Activated naive CD4-positive, alpha-beta T cell (primary cell): Measurements from ENCODE around the gene MED25.
A peak's percentile ranks its signal among the peaks of the same experiment; 100 is the strongest.

Source experiments
- DNase-seq, 4 experiments: peaks; one replicate each; lab custom pipeline; 2025; lab: John Stamatoyannopoulos, UW

The MED25 gene

DNA sequence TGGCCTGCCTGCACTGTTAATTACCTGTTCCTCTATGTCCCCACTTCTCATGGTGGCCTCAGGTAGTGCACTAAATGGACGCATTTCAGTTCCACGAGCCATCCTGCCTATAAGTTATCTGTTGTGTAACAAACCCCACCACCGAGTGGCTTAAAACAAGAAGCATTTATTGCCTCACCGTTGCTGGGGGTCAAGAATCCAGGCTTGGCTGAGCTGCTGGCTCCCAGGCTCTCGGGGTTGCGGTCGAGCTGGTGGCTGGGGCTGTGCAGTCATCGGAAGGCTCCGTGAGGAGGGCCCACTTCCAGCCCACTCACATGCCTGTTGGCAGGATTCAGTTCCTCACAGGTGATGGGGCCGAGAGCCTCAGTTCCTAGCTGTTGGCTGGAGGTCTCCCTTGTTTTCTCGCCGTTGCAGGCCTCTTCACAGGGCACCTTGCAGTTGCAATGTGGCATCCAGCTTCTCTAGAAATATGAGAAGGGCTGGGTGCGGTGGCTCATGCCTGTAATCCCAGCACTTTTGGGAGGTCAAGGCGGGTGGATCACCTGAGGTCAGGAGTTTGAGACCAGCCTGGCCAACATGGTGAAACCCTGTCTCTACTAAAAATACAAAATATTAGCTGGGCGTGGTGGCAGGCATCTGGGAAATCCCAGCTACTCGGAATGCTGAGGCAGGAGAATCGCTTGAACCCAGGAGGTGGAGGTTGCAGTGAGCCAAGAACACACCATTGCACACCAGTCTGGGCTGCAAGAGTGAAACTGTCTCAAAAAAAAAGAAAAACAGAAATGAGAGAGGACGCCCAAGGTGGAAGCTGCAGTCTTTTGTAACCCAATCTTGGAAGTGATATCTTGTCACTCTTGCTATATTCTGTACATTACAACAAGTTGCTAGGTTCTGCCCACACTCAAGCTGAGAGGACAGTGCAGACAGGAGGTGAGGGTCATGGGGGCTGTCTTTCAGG lies 26.3 kb downstream of the MED25 start:
- DNase-seq: no peak

GRCh38 chr19:49845414-49845813 lies 27.3 kb downstream of the MED25 start:
- DNase-seq: no peak

- no peak for DNase-seq
Measured at GRCh38 chr19:49846408-49846807, 28.3 kb downstream of the MED25 start.

DNA sequence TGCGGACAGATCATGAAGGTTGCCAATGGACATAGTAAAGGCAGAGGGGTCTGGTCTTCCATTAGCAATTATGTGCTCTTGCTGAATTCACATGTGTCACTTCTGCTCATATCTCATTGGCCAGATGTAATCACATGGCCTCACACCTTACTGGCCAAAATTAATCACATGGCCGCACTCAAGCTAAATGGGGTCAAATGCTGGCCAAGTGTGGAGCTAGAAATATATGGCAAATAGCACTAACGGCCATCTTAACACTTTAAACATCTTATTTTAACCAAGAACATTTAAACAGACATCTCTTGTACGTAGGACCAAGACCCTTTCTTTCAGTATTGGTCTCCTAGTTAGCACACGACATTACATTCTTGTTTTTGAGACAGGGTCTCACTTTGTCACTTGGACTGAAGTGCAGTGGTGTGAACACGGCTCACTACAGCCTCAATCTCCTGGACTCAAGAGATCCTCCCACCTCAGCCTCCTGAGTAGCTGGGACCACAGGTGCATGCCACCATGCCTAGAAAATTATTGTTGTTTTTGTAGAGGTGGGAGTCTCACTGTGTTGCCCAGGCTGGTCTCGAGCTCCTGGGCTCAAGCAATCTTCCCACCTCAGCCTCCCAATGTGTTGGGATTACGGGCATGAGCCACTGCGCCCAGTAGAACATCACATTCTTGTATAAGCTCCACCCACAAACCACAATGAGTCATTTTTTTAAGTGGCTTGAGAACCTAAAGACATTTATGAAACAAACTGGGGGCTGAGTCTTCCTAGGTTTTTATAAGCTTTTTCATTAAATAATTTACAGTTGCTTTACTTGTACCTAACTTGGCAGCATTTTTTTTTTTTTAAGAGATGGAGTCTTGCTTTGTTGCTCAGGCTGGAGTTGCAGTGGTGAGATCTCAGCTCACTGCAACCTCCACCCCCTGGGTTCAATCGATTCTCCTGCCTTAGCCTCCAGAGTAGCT lies 29.9 kb downstream of the MED25 start:
- DNase-seq: no peak

- no peak for DNase-seq
Measured at GRCh38 chr19:49848938-49849337, 30.8 kb downstream of the MED25 start.

- no peak for DNase-seq
Measured at GRCh38 chr19:49849433-49850220, 31.5 kb downstream of the MED25 start.

DNA sequence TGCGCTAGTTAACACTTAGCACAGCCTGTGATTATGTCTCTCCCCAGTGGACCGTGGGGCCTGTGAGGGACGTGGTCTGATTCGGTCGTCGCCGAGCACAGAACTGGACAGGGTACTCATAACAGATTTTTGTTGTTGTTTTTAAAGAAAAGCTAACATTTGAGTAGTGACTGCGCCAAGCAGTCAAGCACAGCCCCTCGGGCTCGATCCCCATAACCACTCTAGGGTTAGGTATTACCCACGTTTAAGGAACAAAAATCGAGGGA lies 32.1 kb downstream of the MED25 start:
- no peak for DNase-seq

DNA sequence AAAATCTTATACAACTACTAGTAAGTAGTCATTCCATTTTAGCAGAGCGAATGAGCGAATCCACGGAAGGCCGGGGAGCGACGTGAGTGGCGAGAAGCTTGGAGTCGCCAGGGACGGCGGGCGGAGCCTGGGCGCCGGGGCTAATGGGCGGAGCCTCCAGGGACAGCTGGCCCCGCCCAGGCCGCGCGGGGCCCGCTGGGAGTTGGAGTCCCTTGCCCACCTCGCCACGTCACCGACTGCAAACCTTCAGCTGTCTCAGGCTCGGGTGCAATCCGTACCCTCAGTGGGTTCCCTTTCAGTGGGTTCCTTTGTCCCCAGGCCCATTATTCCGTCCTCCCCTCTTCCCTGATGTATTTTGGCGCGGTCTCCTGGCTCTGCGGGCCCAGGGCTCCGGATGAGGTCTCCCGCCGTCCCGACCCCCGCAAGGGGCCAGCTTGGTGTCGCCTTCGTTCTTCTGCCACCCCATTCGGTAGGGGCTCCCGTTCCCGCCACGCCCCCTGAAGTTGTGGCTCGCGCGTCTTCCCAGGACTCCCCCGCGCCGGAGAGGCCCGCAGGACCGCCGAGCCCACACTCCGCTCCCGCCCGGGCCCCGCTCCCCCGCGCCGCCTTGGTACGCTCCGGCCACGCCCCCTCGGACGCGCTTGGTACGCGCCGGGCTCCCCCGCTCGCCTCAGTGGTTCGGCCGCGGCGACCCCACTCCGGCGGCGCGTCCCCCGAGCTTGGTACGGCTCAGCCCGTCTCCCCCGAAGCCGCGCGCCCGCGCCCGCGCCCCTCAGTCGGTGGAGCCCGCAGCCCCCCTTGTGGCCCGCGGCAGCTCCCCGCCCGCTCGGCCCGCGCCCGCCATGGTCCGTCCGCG lies 32.6 kb downstream of the MED25 start, which contains the start of gene PTOV1:
Gene PTOV1, plus strand, starts transcription at position 673 of the 856 bp plus-strand sequence.
- DNase-seq: peak; percentile 67 to 84 (median 72)

- DNase-seq: peak in 1 of 4 experiments; percentile 47
Measured at GRCh38 chr19:49851456-49852259, 33.6 kb downstream of the MED25 start.

GRCh38 chr19:49852631-49853126 lies 34.6 kb downstream of the MED25 start:
- DNase-seq: no peak

GRCh38 chr19:49853852-49854377 lies 35.8 kb downstream of the MED25 start:
- no peak for DNase-seq

GRCh38 chr19:49854378-49855263 lies 36.5 kb downstream of the MED25 start:
- DNase-seq: no peak

GRCh38 chr19:49855277-49855675 lies 37.2 kb downstream of the MED25 start:
- DNase-seq: no peak

DNA sequence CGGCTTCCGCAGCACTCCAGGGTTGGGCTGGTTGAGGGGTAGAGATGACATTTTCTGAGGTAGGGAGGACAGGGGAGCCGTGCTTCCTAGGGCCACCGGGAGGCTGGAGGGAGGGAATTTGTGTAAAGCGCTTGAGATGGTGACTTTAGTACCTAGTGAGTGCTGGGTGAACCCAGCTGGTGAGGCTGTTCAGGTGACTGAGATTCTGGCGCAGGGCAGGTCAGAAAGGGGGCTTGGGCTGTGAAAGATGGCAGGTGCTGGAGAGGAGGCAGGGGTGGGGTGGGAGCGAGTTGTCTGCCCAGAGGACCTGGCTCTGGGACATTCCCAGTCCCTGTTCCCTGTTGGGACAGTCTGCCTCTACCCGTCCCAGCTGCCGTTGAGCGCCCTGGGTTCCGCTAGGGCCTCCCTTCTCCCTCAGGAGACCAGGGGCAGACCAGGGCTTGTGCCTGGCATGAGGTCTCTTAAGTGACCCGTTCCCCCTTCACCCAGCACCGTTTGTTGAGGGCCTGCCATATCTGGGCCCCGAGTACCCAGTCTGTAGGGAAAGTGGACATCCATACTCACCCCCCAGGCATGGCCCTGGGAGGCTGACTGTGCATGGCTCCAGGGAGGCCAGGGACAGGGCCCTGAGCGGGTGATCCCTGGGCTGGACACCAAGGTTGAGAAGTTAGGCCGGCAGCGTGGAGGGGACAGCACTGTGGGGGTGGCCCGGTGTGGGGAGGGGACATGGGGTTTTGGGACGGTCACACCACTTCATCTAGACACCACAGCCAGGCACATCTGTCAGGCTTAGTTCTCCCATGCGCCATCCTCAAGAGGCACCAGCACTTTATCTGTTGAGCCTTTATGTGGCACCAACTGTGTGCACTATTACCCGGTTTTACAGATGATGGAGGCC lies 37.8 kb downstream of the MED25 start:
- no peak for DNase-seq

- no peak for DNase-seq
Measured at GRCh38 chr19:49856574-49857021, 38.5 kb downstream of the MED25 start.

DNA sequence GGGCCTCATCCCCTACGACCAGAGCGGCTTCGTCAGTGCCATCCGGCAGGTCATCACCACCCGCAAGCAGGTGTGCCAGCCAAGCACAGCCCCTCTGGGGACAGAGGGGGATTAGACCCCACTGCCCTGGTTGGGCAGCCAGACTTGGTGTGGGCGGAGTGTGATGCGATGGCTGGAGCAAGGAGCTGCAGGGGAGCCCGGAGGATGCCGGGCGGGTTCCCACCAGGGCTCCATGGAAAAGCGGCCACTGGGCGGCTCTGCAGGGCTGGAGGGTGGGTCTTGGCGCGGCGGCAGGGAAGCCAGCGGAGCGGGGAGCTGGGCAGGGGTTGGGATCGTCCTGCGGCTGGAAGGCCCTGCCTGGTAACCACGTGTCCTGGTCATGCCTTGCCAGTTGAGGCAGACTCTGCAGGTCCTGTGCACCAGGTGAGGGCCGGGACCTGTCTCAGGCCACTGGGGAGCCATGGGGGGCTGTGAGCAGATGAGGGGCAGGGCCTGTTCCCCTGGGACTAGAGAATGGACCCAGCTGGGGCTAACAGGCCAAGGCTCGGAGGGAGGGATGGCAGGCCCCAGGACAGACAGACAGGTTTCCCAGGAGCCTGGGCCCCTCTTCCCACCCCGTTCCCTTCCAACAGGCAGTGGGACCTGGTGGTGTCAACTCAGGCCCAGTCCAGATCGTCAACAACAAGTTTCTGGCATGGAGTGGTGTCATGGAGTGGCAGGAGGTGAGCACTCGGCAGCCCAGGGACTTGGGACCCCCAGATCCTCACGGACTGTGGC lies 39.2 kb downstream of the MED25 start:
- no peak for DNase-seq

DNA sequence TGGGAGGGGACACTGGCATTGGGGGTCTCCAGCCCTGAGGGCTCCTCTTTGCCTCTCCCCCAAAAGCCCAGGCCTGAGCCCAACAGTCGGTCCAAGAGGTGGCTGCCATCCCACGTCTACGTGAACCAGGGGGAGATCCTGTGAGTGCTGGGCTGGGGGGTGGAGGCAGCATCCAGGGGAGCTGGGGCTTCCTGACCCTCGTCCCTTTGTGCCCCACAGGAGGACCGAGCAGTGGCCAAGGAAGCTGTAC lies 39.7 kb downstream of the MED25 start:
- no peak for DNase-seq
